ENCODE measurements around the gene SLX9.
"Not testable (repeated sequence)": the region's sequence is repeated elsewhere in the genome, so short reads cannot be mapped to it uniquely, and the experiment has no call there.

Gene SLX9

GRCh38 chr21:45016406-45017038, 76.7 kb downstream of the SLX9 start:
- in situ Hi-C loops (cut with HindIII; ENCODE audit: low pct_ligation_motif_present, low pct_unique_long_range_greater_than_20kb, low sequenced_read_pairs) = no loop called here
- DNase-seq = no peak

GRCh38 chr21:45017039-45017960, 77.5 kb downstream of the SLX9 start:
- in situ Hi-C loops (cut with HindIII; ENCODE audit: low pct_ligation_motif_present, low pct_unique_long_range_greater_than_20kb, low sequenced_read_pairs) = no loop called here
- no peak for DNase-seq

GRCh38 chr21:45018131-45019075, 78.6 kb downstream of the SLX9 start:
- DNase-seq = no peak
- in situ Hi-C loops (cut with HindIII; ENCODE audit: low pct_ligation_motif_present, low pct_unique_long_range_greater_than_20kb, low sequenced_read_pairs) = no loop called here

GRCh38 chr21:45019076-45019886, 79.5 kb downstream of the SLX9 start:
- no peak for DNase-seq
- in situ Hi-C loops (cut with HindIII; ENCODE audit: low pct_ligation_motif_present, low pct_unique_long_range_greater_than_20kb, low sequenced_read_pairs) = no loop called here

- in situ Hi-C loops (cut with HindIII; ENCODE audit: low pct_ligation_motif_present, low pct_unique_long_range_greater_than_20kb, low sequenced_read_pairs) = no loop called here
- no peak for DNase-seq
These were observed 80.2 kb downstream of the SLX9 start for GRCh38 chr21:45019887-45020537.

GRCh38 chr21:45020629-45021427, 81.0 kb downstream of the SLX9 start:
- in situ Hi-C loops (cut with HindIII; ENCODE audit: low pct_ligation_motif_present, low pct_unique_long_range_greater_than_20kb, low sequenced_read_pairs) = no loop called here
- DNase-seq = no peak

- DNase-seq = no peak
- in situ Hi-C loops (cut with HindIII; ENCODE audit: low pct_ligation_motif_present, low pct_unique_long_range_greater_than_20kb, low sequenced_read_pairs) = no loop called here
These were observed 81.9 kb downstream of the SLX9 start for GRCh38 chr21:45021428-45022347.

- in situ Hi-C loops (cut with HindIII; ENCODE audit: low pct_ligation_motif_present, low pct_unique_long_range_greater_than_20kb, low sequenced_read_pairs) = no loop called here
- DNase-seq = no peak
These were observed 82.5 kb downstream of the SLX9 start for GRCh38 chr21:45022348-45022675.

- in situ Hi-C loops (cut with HindIII; ENCODE audit: low pct_ligation_motif_present, low pct_unique_long_range_greater_than_20kb, low sequenced_read_pairs) = no loop called here
- DNase-seq = no peak
These were observed 82.9 kb downstream of the SLX9 start for GRCh38 chr21:45022736-45023135.

GRCh38 chr21:45024516-45024915, 84.7 kb downstream of the SLX9 start:
- DNase-seq; in situ Hi-C loops (cut with HindIII; ENCODE audit: low pct_ligation_motif_present, low pct_unique_long_range_greater_than_20kb, low sequenced_read_pairs): not testable (repeated sequence)

- DNase-seq = no peak
- in situ Hi-C loops (cut with HindIII; ENCODE audit: low pct_ligation_motif_present, low pct_unique_long_range_greater_than_20kb, low sequenced_read_pairs) = no loop called here
These were observed 86.4 kb downstream of the SLX9 start for GRCh38 chr21:45026066-45026745.
